IgD-negative memory B cell (primary cell): Measurements from ENCODE around the gene LSM7. TPM values are rescaled to one million over a fixed set of nuclear protein-coding genes. Genes with fewer than 3 reads are reported as not detected.
"Not testable (repeated sequence)": the region's sequence is repeated elsewhere in the genome, so short reads cannot be mapped to it uniquely, and the experiment has no call there.

Experiments
- H3K27ac Mint-ChIP-seq, 3 donors: one replicate each; pipeline ENCODE4 v1.8.0; 2020 to 2022; ENCODE audit warnings: mild to moderate bottlenecking in 3 of 3, mixed read lengths in 3 of 3, moderate library complexity in 1 of 3
- H3K27me3 Mint-ChIP-seq: one replicate; pipeline ENCODE4 v1.8.0; 2021; ENCODE audit warnings: mixed read lengths
- H3K36me3 Mint-ChIP-seq: one replicate; pipeline ENCODE4 v1.8.0; 2020; ENCODE audit warnings: mild to moderate bottlenecking, mixed read lengths
- H3K4me1 Mint-ChIP-seq, 3 donors: one replicate each; pipeline ENCODE4 v1.8.0; 2020 to 2022; ENCODE audit warnings: mixed read lengths in 3 of 3, mild to moderate bottlenecking in 1 of 3
- H3K4me3 Mint-ChIP-seq, 4 donors: one replicate each; pipeline ENCODE4 v1.8.0; 2020 to 2022; ENCODE audit warnings: mild to moderate bottlenecking in 4 of 4, mixed read lengths in 4 of 4, moderate library complexity in 3 of 4
- H3K9me3 Mint-ChIP-seq, 3 donors: one replicate each; pipeline ENCODE4 v1.8.0; 2020 to 2021; ENCODE audit warnings: mixed read lengths in 3 of 3, mild to moderate bottlenecking in 1 of 3
- polyA plus RNA-seq: library from polyadenylated mRNA; unstranded; fragments of 300-500 nt; fragmentation: Illumina TruSeq; gene quantifications from one replicate; pipeline ENCODE4 v1.2.3, GENCODE V29; 2021

The LSM7 gene
- polyA plus RNA-seq, 1 donor from 2014 or later = 308 TPM

GRCh38 chr19:2359992-2360685 is 31.8 kb upstream of the LSM7 start, which contains the start of gene TMPRSS9:
TMPRSS9 (plus strand) TSS chr19:2360265; CDS start chr19:2389786, 29,521 bp downstream.
- Mint-ChIP-seq H3K9me3 (peaks cover 0 to 1% (median 0%) of the 10 kb centered on the region in 3 donors), H3K4me3 (no peak within 1 kb of the TSS), H3K4me1 (peaks cover 3 to 4% (median 3%) of the 10 kb centered on the region in 3 donors), H3K27me3 (peaks cover 10% of the 10 kb centered on the region), H3K36me3 (peaks cover 2% of the 10 kb centered on the region), H3K27ac (peak within 1 kb of the TSS in 1 of 3 donors; percentile 57)

GRCh38 chr19:2358548-2359173 is 30.3 kb upstream of the LSM7 start:
- Mint-ChIP-seq H3K27me3 (peaks cover 5% of the 10 kb centered on the region), H3K9me3 (no peaks in the 10 kb centered on the region)

GRCh38 chr19:2357279-2358206 is 29.2 kb upstream of the LSM7 start:
- Mint-ChIP-seq H3K9me3 (no peaks in the 10 kb centered on the region), H3K4me3 (no peak overlapping the region), H3K27ac (no peak overlapping the region), H3K27me3 (peaks cover 5% of the 10 kb centered on the region), H3K36me3 (peaks cover 2% of the 10 kb centered on the region), H3K4me1 (peaks cover 0 to 4% (median 3%) of the 10 kb centered on the region in 3 donors)

More at GRCh38 chr19:2358548-2359173, 30.3 kb upstream of the LSM7 start:
- peaks cover 2% of the 10 kb centered on the region for H3K36me3 Mint-ChIP-seq
- peak overlapping the region in 1 of 3 donors; percentile 57 for H3K27ac Mint-ChIP-seq
- no peak overlapping the region for H3K4me3 Mint-ChIP-seq
- H3K4me1 Mint-ChIP-seq = peaks cover 0 to 4% (median 3%) of the 10 kb centered on the region in 3 donors

GRCh38 chr19:2356036-2356646 is 27.8 kb upstream of the LSM7 start:
- Mint-ChIP-seq H3K36me3 (peaks cover 2% of the 10 kb centered on the region), H3K27ac (no peak overlapping the region), H3K4me1 (peaks cover 0 to 4% (median 3%) of the 10 kb centered on the region in 3 donors), H3K27me3 (peaks cover 5% of the 10 kb centered on the region), H3K9me3 (no peaks in the 10 kb centered on the region), H3K4me3 (no peak overlapping the region)

- H3K9me3 Mint-ChIP-seq = no peaks in the 10 kb centered on the region
- H3K4me3 Mint-ChIP-seq = no peak overlapping the region
- peaks cover 2% of the 10 kb centered on the region for H3K36me3 Mint-ChIP-seq
- peaks cover 0 to 1% (median under 1%) of the 10 kb centered on the region in 3 donors for H3K4me1 Mint-ChIP-seq
- H3K27ac Mint-ChIP-seq = no peak overlapping the region
- H3K27me3 Mint-ChIP-seq = peaks cover under 1% of the 10 kb centered on the region
Measured at GRCh38 chr19:2355168-2356035, 27.0 kb upstream of the LSM7 start.

GRCh38 chr19:2354670-2355069 is 26.3 kb upstream of the LSM7 start:
- Mint-ChIP-seq H3K27me3 (no peaks in the 10 kb centered on the region), H3K27ac (no peak overlapping the region), H3K4me1 (no peaks in the 10 kb centered on the region), H3K4me3 (no peak overlapping the region), H3K36me3 (peaks cover 2% of the 10 kb centered on the region), H3K9me3 (no peaks in the 10 kb centered on the region)

- H3K27me3 Mint-ChIP-seq = no peaks in the 10 kb centered on the region
- no peaks in the 10 kb centered on the region for H3K9me3 Mint-ChIP-seq
- H3K4me3 Mint-ChIP-seq = no peak overlapping the region
- no peaks in the 10 kb centered on the region for H3K4me1 Mint-ChIP-seq
- peaks cover 2% of the 10 kb centered on the region for H3K36me3 Mint-ChIP-seq
- no peak overlapping the region for H3K27ac Mint-ChIP-seq
Measured at GRCh38 chr19:2353887-2354592, 25.7 kb upstream of the LSM7 start.

- Mint-ChIP-seq H3K9me3 (no peaks in the 10 kb centered on the region), H3K27me3 (no peaks in the 10 kb centered on the region), H3K27ac (no peak overlapping the region), H3K4me1 (no peaks in the 10 kb centered on the region), H3K4me3 (no peak overlapping the region), H3K36me3 (peaks cover 2% of the 10 kb centered on the region)
Measured at GRCh38 chr19:2353159-2353886, 24.9 kb upstream of the LSM7 start.

GRCh38 chr19:2352121-2352520 is 23.7 kb upstream of the LSM7 start:
- Mint-ChIP-seq H3K9me3 (no peaks in the 10 kb centered on the region), H3K36me3 (peaks cover 2% of the 10 kb centered on the region), H3K4me3 (no peak overlapping the region), H3K27ac (no peak overlapping the region), H3K27me3 (no peaks in the 10 kb centered on the region), H3K4me1 (no peaks in the 10 kb centered on the region)

- Mint-ChIP-seq H3K27ac (no peak overlapping the region), H3K4me3 (no peak overlapping the region), H3K27me3 (no peaks in the 10 kb centered on the region), H3K36me3 (peaks cover 2% of the 10 kb centered on the region), H3K4me1 (no peaks in the 10 kb centered on the region), H3K9me3 (no peaks in the 10 kb centered on the region)
Measured at GRCh38 chr19:2351591-2351990, 23.2 kb upstream of the LSM7 start.

GRCh38 chr19:2350656-2351055 is 22.3 kb upstream of the LSM7 start:
- no peak overlapping the region for H3K4me3 Mint-ChIP-seq
- H3K27me3 Mint-ChIP-seq = no peaks in the 10 kb centered on the region
- H3K4me1 Mint-ChIP-seq = no peaks in the 10 kb centered on the region
- H3K36me3 Mint-ChIP-seq = no peaks in the 10 kb centered on the region
- no peak overlapping the region for H3K27ac Mint-ChIP-seq
- H3K9me3 Mint-ChIP-seq = no peaks in the 10 kb centered on the region

- not testable (repeated sequence) for H3K4me1 Mint-ChIP-seq, H3K9me3 Mint-ChIP-seq, H3K27ac Mint-ChIP-seq, H3K27me3 Mint-ChIP-seq, H3K4me3 Mint-ChIP-seq, H3K36me3 Mint-ChIP-seq
Measured at GRCh38 chr19:2349818-2350217, 21.4 kb upstream of the LSM7 start.
